Daoy (cell line): ENCODE data around the gene BIRC5. TPM values are rescaled to one million over a fixed set of nuclear protein-coding genes. Genes with fewer than 3 reads are reported as not detected.

Experiments used
- DNase-seq: peaks from one replicate; pipeline ENCODE4 v3.0.0-alpha.2; 2015; ENCODE audit warnings: low read depth
- total RNA-seq: library from RNA; depleted of rRNA; stranded (reverse); fragments of >200 nt; shearing (Covaris generic); gene quantifications from 2 replicates; pipeline ENCODE4 v1.2.3, GENCODE V29; 2014

BIRC5 gene
- total RNA-seq, 1 experiment from 2014 or later, result 223 TPM

DNA sequence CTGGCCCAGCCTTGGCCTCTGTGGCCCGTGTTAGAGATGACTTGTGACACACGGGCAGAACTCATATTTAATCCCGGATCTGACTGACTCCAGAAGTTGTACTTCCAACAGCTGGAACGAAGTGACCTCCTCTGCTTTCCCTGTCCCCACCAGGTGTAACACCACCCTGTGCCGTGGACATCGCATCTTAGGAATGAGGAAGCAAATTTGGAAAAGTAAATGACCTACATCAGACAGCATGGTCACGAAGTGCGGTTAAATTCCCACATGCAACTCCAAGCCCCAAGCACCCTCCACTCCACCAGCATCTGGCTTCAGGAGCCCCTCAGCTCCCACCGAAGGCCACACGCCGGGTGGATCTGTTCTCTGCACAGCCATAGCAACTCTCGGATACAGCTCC is 30.1 kb upstream of the BIRC5 start:
- no peak for DNase-seq

DNA sequence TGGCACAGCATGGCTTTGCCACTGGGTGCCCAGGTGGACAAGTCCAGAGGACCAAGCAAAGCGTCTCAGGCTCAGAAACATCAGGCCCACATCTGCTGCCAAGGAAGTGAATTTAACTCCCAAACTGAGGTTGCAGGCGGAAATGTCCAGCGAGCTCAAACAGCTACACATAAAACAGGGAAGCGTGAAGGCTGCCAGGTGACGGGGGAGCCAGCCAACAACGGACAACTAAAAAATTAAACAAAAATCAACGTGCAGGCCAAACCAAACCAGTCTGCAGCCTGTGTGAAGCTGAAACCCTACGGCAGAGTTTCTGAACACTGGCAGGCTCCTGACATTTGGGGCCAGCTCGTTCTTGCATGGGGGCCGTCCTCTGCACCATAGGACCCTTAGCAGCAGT is 29.7 kb upstream of the BIRC5 start:
- no peak for DNase-seq

GRCh38 chr17:78184868-78185267 is 29.2 kb upstream of the BIRC5 start:
- DNase-seq, result no peak

GRCh38 chr17:78185981-78186691 is 27.9 kb upstream of the BIRC5 start:
- DNase-seq, result peak; percentile 58

DNA sequence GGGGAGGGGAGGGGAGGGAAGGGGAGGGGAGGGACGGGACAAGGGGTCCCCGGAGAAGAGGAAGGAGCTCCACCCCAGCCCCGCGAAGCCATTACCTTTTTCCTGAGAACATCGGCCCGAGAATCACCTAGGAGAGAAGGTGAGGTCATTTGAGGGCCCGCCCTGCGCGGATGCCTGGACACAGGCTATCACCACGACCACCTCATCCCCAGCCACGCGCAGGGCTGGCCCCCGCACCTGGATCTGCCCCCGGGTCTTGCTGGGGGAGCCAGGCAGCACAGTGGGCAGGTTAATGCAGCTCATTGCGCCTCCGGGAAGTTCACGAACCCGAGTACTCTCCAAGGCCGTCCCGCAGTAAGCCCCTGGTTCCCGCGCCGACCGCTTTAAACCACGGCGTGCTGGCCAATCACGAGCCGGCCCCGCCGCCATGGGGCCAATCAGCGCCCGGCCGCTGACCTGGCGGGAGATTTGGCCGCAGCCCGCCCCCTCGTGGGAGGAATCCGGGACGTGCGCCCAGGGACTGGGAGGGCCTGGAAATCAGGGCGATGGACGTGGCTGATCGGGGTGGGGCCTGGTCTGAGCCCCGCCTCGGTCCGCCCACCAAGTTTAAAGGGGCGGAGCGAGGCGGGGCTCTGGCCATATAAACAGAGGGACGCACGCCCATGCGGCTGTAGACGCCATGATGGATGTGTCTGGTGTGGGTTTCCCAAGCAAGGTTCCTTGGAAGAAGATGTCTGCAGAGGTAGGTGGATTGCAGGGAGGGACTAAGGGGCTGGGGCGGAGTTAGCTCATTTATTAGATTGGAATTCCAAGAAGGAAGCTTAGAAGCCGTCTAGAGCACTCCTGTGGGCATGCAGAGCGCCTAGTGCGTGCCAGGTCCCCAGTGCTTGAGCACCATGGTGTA is 27.1 kb upstream of the BIRC5 start, which contains the start of the genes AFMID and TK1:
AFMID (plus strand) TSS at position 671 of the 904 bp plus-strand sequence; CDS start at position 680, 9 bp downstream.
TK1 (minus strand) TSS at position 361 of the 904 bp plus-strand sequence; CDS start at position 303, 58 bp downstream.
- peak; percentile 99 for DNase-seq

- peak; percentile 37 for DNase-seq
Observed at GRCh38 chr17:78196716-78197115, 17.3 kb upstream of the BIRC5 start.

DNA sequence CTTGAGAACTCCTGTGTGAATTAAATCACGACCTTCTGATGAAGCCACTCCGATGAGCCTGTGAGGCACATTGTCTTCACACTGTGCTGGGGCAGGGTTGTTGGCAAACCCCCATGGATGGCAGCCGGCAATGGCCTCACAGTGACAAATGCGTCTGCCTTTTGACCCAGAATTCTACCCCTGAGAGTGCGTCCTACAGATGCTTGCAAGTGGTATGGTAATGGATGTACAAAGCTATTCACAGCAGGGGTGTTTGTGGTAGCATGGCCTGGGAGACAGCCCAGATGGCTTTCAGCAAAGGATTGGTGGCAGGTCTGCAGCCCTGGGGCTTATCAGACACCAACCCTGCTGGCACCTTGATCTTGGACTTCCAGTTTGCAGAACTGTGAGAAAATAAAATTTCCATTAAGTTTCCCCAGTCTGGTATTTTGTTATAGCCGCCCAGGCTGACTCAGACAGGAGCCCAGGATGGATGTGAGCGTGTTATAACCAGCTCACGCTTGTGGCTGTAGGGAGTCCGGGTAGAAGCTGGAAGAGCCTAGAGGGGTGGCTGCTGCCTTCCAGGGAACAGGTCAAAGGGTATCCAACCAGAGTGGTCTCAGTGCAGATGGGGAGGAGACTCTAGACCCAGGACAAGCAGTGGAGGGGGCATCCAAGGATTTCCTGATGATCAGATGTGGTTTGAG is 16.8 kb upstream of the BIRC5 start:
- DNase-seq, result peak; percentile 44

DNA sequence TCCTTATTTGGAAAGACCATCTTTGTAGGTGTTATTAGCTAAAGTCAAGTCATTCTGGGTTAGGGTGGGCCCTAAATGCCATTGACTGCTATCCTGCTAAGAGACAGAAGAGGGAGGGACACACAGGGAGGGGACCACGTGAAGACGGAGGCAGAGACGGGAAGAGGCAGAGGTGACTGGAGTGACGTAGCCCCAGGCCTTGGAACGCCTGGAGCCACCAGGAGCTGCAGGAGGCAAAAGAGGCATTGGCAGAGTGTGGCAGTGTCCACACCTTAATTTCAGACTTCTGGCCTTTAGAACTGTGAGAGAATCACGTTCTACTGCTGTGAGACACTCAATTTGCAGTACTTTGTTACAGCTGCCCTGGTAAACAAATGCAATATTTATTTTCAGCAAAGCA is 13.6 kb upstream of the BIRC5 start:
- no peak for DNase-seq

DNA sequence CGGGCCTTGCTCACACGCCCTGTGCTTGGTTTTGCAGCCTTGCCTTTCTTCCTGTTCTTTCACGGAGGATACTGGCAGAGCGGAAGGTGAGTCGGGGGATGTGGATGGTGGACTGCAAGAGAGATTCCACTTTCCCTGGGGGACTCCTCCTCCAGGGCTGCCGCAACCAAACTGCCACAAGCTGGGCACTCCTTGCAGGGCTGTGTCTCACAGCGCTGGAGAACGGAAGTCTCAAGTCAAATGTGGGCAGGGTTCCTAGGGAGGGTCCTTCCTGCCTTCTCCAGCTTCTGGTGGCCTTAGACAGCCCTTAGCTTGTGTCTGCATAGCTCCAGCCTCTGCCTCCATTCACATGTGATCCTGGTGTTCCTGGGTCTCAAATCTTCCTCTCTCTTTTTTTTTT is 11.4 kb upstream of the BIRC5 start:
- DNase-seq, result no peak

DNA sequence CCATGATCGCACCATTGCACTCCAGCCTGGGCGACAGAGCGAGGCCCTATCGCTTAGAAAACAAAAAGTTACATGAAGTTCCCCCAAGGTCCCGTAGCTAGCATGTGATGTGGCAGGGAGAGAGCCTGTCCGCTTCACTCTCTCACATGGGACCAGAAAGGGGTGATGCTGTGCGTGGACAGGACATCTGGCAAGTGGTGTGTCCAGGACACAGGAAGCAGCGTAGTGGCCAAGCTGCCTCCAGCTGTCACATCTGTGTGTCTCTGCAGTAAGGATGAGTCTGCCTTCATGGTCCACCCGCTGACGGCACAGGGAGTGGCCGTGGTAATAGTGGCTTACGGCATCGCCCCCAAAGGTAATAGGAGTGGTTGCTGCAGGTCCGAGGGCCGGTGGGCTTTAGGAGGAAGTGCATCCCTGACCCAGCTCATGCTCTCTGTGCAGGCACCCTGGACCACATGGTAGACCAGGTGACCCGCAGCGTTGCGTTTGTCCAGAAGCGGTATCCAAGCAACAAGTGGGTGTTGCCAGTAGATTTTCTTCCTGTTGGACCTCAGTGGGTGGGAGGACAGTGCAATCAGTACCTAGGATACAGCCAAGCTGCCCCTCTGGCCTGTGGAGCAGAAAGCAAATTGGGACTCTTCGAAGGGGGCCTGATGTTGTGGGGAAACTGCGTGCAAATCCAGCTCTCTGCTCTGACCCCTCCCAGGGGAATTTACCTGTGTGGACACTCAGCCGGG is 9.5 kb upstream of the BIRC5 start:
- no peak for DNase-seq

DNA sequence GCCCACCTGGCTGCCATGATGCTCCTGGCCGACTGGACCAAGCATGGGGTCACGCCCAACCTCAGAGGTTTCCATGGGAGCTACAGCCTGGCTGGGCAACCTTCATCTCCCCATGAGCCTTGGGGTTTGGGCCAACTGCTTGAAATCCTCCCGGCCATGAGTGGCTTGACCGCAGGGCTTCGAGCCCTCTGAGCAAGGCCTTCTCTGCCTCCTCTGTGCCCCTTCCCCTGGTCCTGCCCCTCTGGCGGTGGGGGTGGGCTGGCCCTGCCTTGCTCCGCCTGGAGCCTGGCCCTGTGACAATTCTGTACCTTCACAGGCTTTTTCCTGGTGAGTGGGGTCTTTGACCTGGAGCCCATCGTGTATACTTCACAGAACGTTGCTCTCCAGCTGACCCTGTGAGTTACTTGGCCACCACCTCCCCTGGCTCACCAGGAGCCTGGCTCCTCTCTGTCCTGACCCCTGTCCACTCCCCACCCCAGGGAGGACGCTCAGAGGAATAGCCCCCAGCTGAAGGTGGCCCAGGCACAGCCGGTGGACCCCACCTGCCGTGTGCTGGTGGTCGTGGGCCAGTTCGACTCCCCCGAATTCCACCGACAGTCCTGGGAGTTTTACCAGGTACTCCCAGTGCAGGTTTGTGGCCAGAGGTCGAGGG is 8.8 kb upstream of the BIRC5 start:
- no peak for DNase-seq

DNA sequence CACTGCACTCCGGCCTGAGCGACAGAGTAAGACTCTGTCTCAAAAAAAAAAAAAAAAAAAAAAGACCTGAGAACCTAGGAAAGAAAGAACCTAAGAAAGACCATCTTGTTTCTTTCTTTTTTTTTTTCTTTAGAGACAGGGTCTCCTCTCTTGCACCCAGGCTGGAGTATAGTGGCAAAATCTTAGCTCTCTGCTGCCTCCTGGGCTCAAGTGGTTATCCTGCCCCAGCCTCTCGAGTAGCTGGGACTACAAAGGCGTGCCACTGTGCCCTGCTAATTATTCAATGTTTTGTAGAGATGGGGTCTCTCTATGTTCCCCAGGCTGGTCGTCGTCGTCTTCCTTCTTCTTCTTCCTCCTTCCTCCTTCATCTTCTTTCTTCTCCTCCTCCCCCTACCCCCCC is 7.8 kb upstream of the BIRC5 start:
- DNase-seq, result no peak

DNA sequence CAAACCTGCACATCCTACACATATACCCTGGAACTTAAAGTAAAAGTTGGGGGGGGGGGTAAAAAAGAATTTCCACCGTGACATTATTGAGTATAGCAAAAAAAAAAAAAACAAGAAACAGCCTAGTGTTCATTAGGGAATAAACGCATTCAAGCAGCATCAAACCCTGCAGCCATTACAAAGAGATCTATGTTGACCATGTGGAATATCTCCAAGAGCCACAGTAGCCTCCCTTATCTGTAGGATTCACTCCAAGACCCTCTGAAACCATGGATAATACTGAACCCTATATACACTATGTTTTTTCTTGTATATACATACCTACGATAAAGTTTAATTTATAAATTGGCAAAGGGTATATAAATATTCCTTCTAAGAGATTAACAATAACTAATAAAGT is 5.6 kb upstream of the BIRC5 start:
- no peak for DNase-seq

- DNase-seq, result no peak
Observed at GRCh38 chr17:78210111-78210510, 3.9 kb upstream of the BIRC5 start.

GRCh38 chr17:78211032-78211431 is 3.0 kb upstream of the BIRC5 start:
- DNase-seq, result no peak

DNA sequence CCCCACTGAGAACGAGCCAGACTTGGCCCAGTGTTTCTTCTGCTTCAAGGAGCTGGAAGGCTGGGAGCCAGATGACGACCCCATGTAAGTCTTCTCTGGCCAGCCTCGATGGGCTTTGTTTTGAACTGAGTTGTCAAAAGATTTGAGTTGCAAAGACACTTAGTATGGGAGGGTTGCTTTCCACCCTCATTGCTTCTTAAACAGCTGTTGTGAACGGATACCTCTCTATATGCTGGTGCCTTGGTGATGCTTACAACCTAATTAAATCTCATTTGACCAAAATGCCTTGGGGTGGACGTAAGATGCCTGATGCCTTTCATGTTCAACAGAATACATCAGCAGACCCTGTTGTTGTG is 631 bp downstream of the BIRC5 start:
- no peak for DNase-seq

DNA sequence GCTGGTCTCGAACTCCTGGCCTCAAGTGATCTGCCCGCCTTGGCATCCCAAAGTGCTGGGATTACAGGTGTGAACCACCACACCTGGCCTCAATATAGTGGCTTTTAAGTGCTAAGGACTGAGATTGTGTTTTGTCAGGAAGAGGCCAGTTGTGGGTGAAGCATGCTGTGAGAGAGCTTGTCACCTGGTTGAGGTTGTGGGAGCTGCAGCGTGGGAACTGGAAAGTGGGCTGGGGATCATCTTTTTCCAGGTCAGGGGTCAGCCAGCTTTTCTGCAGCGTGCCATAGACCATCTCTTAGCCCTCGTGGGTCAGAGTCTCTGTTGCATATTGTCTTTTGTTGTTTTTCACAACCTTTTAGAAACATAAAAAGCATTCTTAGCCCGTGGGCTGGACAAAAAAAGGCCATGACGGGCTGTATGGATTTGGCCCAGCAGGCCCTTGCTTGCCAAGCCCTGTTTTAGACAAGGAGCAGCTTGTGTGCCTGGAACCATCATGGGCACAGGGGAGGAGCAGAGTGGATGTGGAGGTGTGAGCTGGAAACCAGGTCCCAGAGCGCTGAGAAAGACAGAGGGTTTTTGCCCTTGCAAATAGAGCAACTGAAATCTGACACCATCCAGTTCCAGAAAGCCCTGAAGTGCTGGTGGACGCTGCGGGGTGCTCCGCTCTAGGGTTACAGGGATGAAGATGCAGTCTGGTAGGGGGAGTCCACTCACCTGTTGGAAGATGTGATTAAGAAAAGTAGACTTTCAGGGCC is 5.5 kb downstream of the BIRC5 start:
- no peak for DNase-seq

- no peak for DNase-seq
Observed at GRCh38 chr17:78223061-78223460, 9.0 kb downstream of the BIRC5 start.

DNA sequence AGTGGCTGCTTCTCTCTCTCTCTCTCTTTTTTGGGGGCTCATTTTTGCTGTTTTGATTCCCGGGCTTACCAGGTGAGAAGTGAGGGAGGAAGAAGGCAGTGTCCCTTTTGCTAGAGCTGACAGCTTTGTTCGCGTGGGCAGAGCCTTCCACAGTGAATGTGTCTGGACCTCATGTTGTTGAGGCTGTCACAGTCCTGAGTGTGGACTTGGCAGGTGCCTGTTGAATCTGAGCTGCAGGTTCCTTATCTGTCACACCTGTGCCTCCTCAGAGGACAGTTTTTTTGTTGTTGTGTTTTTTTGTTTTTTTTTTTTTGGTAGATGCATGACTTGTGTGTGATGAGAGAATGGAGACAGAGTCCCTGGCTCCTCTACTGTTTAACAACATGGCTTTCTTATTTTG is 9.7 kb downstream of the BIRC5 start:
- no peak for DNase-seq
